Measurements from ENCODE around the gene NANOS2. TPM values are rescaled to one million over a fixed set of nuclear protein-coding genes. Genes with fewer than 3 reads are reported as not detected.

NANOS2 gene
- polyA plus RNA-seq, 6 donors from 2014 or later = not detected

Other genes starting within 250 kb of the NANOS2 start
- gene GIPR, start 246.6 kb downstream of the NANOS2 start, polyA plus RNA-seq (ENCODE audit: low read depth in 6 of 6) = not detected
- gene SNRPD2, start 222.8 kb downstream of the NANOS2 start, polyA plus RNA-seq (ENCODE audit: low read depth in 6 of 6) = 1,000 to 10,000 TPM in 2 of 6 donors, 100 to 1,000 TPM in 4; 808 to 1,139 (median 906) TPM
- 1 to 10 TPM in 5 of 6 donors, under 1 TPM in 1; 0.70 to 6.8 (median 1.7) TPM for gene QPCTL, start 222.1 kb downstream of the NANOS2 start, polyA plus RNA-seq (ENCODE audit: low read depth in 6 of 6)
- 10 to 100 TPM in 5 of 6 donors, 1 to 10 TPM in 1; 9.4 to 23.0 (median 13.9) TPM for gene FBXO46, start 183.9 kb downstream of the NANOS2 start, polyA plus RNA-seq (ENCODE audit: low read depth in 6 of 6)
- gene MEIOSIN, start 181.3 kb downstream of the NANOS2 start, polyA plus RNA-seq (ENCODE audit: low read depth in 6 of 6) = not detected
- gene SIX5, start 145.5 kb downstream of the NANOS2 start, polyA plus RNA-seq (ENCODE audit: low read depth in 6 of 6) = under 1 TPM in 1 of 6 donors, not detected in 5; 0.18 TPM
- gene DMPK, start 132.3 kb downstream of the NANOS2 start, polyA plus RNA-seq (ENCODE audit: low read depth in 6 of 6) = 1 to 10 TPM in 3 of 6 donors, under 1 TPM in 2, not detected in 1; 0.31 to 2.7 (median 1.1) TPM
- 10 to 100 TPM; 13.4 to 28.1 (median 22.1) TPM for gene DMWD, start 121.9 kb downstream of the NANOS2 start, polyA plus RNA-seq (ENCODE audit: low read depth in 6 of 6)
- gene RSPH6A, start 99.5 kb downstream of the NANOS2 start, polyA plus RNA-seq (ENCODE audit: low read depth in 6 of 6) = not detected
- 10 to 100 TPM in 2 of 6 donors, 1 to 10 TPM in 4; 6.3 to 24.3 (median 9.0) TPM for gene SYMPK, start 51.6 kb downstream of the NANOS2 start, polyA plus RNA-seq (ENCODE audit: low read depth in 6 of 6)
- not detected for gene FOXA3, start 50.5 kb downstream of the NANOS2 start, polyA plus RNA-seq (ENCODE audit: low read depth in 6 of 6)
- gene IRF2BP1, start 28.6 kb downstream of the NANOS2 start, polyA plus RNA-seq (ENCODE audit: low read depth in 6 of 6) = 10 to 100 TPM in 1 of 6 donors, 1 to 10 TPM in 5; 3.1 to 10.1 (median 5.9) TPM
- gene MYPOP, start 12.2 kb downstream of the NANOS2 start, polyA plus RNA-seq (ENCODE audit: low read depth in 6 of 6) = under 1 TPM in 4 of 6 donors, not detected in 2; 0.15 to 0.30 (median 0.28) TPM
- not detected for gene NOVA2, start 59.1 kb upstream of the NANOS2 start, polyA plus RNA-seq (ENCODE audit: low read depth in 6 of 6)
- 10 to 100 TPM in 1 of 6 donors, 1 to 10 TPM in 5; 4.9 to 11.9 (median 7.7) TPM for gene CCDC61, start 80.7 kb upstream of the NANOS2 start, polyA plus RNA-seq (ENCODE audit: low read depth in 6 of 6)
- gene PGLYRP1, start 108.3 kb upstream of the NANOS2 start, polyA plus RNA-seq (ENCODE audit: low read depth in 6 of 6) = 1 to 10 TPM in 1 of 6 donors, not detected in 5; 1.6 TPM
- not detected for gene IGFL4, start 126.2 kb upstream of the NANOS2 start, polyA plus RNA-seq (ENCODE audit: low read depth in 6 of 6)
- gene IGFL3, start 209.9 kb upstream of the NANOS2 start, polyA plus RNA-seq (ENCODE audit: low read depth in 6 of 6) = not detected
- gene IGFL2, start 233.5 kb upstream of the NANOS2 start, polyA plus RNA-seq (ENCODE audit: low read depth in 6 of 6) = not detected

Measured in naive B cell (primary cell).